GM15510 (cell line): ENCODE results near the gene ECSCR.

Source experiments
- POLR2A ChIP-seq: IDR thresholded peaks from 3 replicates; pipeline ENCODE4 v1.6.1; 2011; ENCODE audit warnings: borderline replicate concordance; ENCODE audit not compliant: insufficient read length; ENCODE audit errors: extremely low read depth

The ECSCR gene

DNA sequence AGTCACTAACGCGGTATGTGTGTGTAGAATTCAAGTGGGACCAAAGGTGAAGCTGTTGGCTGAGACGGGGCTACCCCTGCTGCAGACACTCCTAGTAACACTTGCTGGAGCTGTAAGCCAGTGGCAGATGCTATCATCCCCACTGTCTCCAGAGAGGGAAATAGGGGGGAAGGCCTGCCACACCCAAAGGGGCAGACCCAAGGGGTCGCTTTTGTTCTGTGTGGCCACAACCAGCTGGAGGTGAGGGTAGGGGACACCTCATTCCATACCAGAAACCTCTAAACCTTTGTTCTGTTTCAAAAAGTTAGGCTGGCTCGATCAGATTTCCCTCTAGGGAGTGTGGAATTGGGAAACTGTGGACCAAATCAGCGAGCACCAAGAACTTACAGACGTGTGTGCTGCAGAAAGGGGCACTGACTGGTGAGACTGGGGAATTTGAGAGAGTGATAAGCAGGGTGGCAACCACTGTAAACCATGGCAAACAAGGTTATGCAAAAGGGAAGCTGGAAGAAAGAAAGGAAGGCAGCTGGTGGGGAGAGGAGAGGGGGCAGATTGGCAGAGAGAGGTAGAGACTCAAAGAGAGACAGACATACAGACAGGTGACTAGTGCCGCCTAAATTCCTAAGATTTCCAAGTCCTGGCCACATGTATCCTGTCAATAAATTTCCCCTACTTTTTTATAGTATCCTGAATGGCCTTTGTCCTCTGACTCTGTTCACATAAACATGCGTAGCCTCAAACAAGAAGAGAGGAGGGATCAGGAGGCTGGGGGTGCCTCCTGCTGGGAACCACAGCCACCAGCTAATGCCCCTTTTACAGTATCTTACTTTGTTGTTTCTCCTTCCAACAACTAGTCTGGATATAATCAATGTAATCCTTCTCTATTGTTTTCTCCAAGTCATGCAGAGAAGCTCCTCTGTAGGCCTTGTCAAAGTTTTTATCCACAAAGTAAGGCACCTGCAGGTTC, 43.0 kb downstream of the ECSCR start:
- TF ChIP-seq POLR2A: no peak

- no peak for TF ChIP-seq POLR2A
Measured at GRCh38 chr5:139418793-139419192, 43.8 kb downstream of the ECSCR start.

- TF ChIP-seq POLR2A: no peak
Measured at GRCh38 chr5:139417214-139417613, 45.3 kb downstream of the ECSCR start.

- no peak for TF ChIP-seq POLR2A
Measured at GRCh38 chr5:139416651-139417050, 45.9 kb downstream of the ECSCR start.

- no peak for TF ChIP-seq POLR2A
Measured at GRCh38 chr5:139415869-139416268, 46.7 kb downstream of the ECSCR start.

- TF ChIP-seq POLR2A: no peak
Measured at GRCh38 chr5:139415221-139415861, 47.2 kb downstream of the ECSCR start.

- no peak for TF ChIP-seq POLR2A
Measured at GRCh38 chr5:139414581-139415130, 47.9 kb downstream of the ECSCR start.

- TF ChIP-seq POLR2A: no peak
Measured at GRCh38 chr5:139413963-139414362, 48.6 kb downstream of the ECSCR start.

DNA sequence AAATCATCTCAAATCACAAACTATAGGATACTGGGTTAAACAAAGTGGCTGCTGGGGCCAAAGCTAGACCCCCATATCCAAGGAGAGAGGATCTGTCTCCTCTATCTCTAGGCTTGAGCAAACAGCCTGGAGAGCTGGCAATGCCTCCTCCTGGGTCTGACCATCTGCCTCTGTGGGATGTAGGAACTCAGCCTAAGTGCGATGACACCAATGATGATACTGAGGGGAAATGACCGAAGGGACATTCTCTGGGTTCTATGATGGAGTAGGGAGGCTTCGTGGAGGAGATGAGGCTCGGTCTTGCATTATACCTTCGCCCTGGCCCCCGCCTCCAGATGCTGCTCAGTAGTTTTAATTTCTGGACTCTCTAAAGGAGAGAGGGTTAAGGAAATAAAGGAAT, 49.4 kb downstream of the ECSCR start:
- no peak for TF ChIP-seq POLR2A

GRCh38 chr5:139410993-139411828, 51.3 kb downstream of the ECSCR start:
- TF ChIP-seq POLR2A: no peak

DNA sequence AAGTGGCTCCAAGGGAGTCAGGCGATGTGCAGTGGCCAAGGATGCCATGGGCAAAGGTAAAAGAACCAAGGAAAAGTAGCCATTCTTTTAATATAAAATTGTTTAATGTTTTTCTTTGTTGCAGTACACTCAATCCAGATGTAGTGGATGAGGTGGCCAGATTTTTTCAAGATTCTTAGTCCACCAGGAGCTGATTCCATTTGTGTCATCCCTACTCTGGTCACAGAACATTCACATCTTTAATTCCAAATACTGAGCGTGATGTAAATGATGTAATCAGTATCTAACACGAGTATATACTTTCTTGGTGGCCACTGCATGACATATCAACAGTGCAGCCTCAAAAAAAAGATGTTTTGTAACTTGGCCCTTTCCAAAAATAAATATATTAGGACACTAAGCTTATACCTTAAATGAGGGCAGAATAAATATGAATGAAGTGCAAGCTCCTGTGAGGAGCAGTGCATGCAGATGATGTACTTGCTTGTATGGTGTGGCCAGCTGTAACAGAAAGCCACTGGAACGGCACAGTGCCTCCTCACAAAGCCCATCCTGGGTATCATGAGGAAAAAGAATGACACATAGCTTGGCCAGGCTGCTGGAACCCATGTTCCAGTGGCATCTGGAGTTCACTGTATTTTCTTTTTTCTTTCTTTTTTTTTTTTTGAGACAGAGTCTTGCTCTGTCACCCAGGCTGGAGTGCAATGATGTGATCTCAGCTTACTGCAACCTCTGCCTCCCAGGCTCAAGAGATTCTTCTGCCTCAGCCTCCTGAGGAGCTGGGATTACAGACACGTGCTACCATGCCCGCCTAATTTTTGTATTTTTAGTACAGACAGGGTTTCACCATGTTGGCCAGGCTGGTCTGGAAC, 52.2 kb downstream of the ECSCR start:
- TF ChIP-seq POLR2A: no peak

GRCh38 chr5:139408191-139408590, 54.4 kb downstream of the ECSCR start:
- TF ChIP-seq POLR2A: no peak

DNA sequence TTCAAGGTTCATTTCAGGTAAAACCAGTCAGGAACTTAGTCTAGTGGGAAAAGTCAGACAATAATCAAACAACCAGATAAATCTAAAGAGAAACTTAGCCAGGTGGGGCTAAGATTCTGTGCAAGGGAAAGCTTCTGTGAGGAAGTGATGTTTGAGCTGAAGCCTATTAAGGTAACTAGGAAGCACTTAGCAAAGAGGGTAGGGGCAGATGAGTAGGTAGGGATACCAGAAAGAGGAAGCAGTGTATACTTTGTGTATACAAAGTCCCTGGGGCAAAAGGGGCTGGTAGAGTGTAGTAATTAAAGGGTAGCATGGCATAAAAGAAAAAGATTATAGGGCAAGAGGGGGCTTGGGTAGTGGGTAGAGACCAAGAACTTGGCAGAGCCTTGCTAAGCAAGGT, 55.0 kb downstream of the ECSCR start:
- no peak for TF ChIP-seq POLR2A

DNA sequence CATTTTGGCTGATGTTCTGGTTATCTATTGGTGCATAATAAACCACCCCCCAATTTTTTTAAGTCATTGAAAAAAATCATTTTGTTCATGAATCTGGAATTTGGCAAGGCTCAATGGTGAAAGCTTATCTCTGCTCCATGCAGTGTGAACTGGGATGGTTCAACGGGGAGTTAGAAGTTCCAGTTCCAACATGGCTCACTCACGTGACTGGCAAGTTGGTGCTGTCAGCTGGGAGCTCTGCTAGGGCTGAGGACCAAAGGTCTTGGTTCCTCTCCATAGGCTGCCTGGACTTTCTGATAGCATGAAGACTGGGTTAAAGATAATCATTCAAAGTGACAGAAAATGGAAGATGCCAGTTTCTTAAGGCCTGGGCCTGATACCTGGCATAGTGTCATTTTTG, 55.6 kb downstream of the ECSCR start:
- no peak for TF ChIP-seq POLR2A

GRCh38 chr5:139404484-139404840, 58.1 kb downstream of the ECSCR start:
- TF ChIP-seq POLR2A: no peak
